Brain microvascular endothelial cell (primary cell): Measurements from ENCODE around the gene VAPB.
"Not testable (repeated sequence)": the region's sequence is repeated elsewhere in the genome, so short reads cannot be mapped to it uniquely, and the experiment has no call there.

Experiments
- DNase-seq: peaks from one replicate; pipeline ENCODE4 v3.0.0-alpha.2; 2020
- H3K27ac ChIP-seq: fragments of 250-450 bp; sonication (Bioruptor Pico); 2 replicates; pipeline ENCODE4 v1.5.1; 2020; ENCODE audit warnings: mild to moderate bottlenecking, moderate library complexity
- H3K27me3 ChIP-seq: fragments of 250-450 bp; sonication (Bioruptor Pico); replicated peaks from 2 replicates; pipeline ENCODE4 v1.5.1; 2020; ENCODE audit warnings: mild to moderate bottlenecking
- H3K36me3 ChIP-seq: fragments of 250-450 bp; sonication (Bioruptor Pico); replicated peaks from 2 replicates; pipeline ENCODE4 v1.5.1; 2020; ENCODE audit warnings: mild to moderate bottlenecking
- H3K4me3 ChIP-seq: 2 replicates; pipeline ENCODE4 v1.5.1; 2011; ENCODE audit warnings: low read depth, mild to moderate bottlenecking, control low read depth, low read length, moderate library complexity
- in situ Hi-C: cut with HindIII; loops from 2 replicates; pipeline ENCODE4 v1.10.0; 2017; ENCODE audit warnings: low sequenced_read_pairs, low pct_ligation_motif_present
- TF ChIP-seq, protein P1 (sequence below): IDR thresholded peaks from 2 replicates; pipeline ENCODE4 v1.5.1; 2011; ENCODE audit warnings: low read depth, mild to moderate bottlenecking, moderate library complexity, low read length, control low read depth, inconsistent platforms; ENCODE audit errors: missing control alignments

VAPB gene

DNA sequence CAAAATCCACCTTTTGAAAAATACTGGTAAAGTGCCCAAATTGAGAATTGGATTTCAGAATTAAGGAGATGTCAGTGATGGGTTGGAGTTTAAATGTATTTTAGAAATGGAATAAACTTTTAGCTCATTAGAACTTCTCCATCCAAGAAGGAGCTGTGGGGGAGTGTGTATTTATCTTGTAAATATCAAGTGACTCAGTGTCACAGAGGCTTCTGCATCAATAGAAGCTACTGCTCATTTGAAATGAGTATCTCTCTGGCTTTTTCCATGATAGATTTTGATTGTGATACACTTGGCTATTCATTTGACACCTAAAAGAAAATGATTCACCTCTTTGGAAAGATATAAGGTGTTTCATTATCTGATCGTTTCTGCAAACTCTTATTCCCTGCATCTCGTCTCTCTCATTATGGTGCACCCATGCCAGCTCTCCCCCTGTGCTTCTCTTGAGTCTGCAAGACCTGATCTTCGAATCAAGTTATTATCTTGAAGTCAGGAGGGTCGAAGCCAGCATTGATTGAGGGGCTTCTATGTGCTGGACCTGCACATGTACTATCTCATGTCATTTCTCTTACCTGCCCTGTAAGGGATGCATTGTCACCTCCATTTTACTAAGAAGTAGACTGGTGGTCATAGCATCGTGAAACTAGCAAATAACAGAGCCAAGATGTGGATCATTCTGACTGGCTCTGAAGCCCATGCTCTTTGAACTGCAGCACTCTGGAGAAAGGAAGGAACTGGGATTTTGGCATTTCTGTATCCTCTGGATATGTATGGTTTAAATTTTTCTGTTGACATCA lies 30.1 kb downstream of the VAPB start:
- Histone ChIP-seq H3K36me3 (peaks cover 13% of the 10 kb centered on the region), H3K27me3 (no peaks in the 10 kb centered on the region), H3K27ac (no peak overlapping the region), H3K4me3 (no peak overlapping the region)
- TF ChIP-seq, protein P1, sequence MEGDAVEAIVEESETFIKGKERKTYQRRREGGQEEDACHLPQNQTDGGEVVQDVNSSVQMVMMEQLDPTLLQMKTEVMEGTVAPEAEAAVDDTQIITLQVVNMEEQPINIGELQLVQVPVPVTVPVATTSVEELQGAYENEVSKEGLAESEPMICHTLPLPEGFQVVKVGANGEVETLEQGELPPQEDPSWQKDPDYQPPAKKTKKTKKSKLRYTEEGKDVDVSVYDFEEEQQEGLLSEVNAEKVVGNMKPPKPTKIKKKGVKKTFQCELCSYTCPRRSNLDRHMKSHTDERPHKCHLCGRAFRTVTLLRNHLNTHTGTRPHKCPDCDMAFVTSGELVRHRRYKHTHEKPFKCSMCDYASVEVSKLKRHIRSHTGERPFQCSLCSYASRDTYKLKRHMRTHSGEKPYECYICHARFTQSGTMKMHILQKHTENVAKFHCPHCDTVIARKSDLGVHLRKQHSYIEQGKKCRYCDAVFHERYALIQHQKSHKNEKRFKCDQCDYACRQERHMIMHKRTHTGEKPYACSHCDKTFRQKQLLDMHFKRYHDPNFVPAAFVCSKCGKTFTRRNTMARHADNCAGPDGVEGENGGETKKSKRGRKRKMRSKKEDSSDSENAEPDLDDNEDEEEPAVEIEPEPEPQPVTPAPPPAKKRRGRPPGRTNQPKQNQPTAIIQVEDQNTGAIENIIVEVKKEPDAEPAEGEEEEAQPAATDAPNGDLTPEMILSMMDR: no peak
- in situ Hi-C loops: no loop called here
- DNase-seq: no peak

- Histone ChIP-seq H3K27ac (no peak overlapping the region), H3K36me3 (peaks cover 15% of the 10 kb centered on the region), H3K4me3 (no peak overlapping the region), H3K27me3 (no peaks in the 10 kb centered on the region)
- TF ChIP-seq, protein P1: no peak
- peak; percentile 72 for DNase-seq
- in situ Hi-C loops: no loop called here
These were observed 31.9 kb downstream of the VAPB start for GRCh38 chr20:58420798-58421496.

DNA sequence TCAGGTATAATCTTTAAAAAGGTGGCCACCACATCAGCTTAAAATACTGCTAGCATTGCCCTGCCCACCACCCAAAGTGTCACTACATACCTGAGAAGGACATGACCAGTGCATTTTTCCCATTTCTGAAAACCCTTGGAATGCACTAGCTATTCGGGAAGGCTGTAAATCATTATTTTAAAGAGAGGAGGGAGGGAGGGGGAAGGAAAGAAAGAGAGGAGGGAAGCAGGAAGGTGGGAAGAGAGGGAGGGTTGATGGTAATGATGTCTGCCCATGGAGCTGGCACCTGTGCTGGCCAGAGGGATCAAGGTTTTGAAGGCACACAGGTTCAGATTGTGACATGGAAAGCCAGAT lies 32.4 kb downstream of the VAPB start:
- DNase-seq: no peak
- in situ Hi-C loops: no loop called here
- H3K27me3 ChIP-seq: no peaks in the 10 kb centered on the region
- no peak overlapping the region for H3K27ac ChIP-seq
- peaks cover 17% of the 10 kb centered on the region for H3K36me3 ChIP-seq
- TF ChIP-seq, protein P1: no peak
- no peak overlapping the region for H3K4me3 ChIP-seq

- DNase-seq: no peak
- Histone ChIP-seq H3K27me3 (no peaks in the 10 kb centered on the region), H3K4me3 (no peak overlapping the region), H3K36me3 (peaks cover 12% of the 10 kb centered on the region), H3K27ac (no peak overlapping the region)
- TF ChIP-seq, protein P1: no peak
- in situ Hi-C loops: no loop called here
These were observed 35.4 kb downstream of the VAPB start for GRCh38 chr20:58424218-58424969.

DNA sequence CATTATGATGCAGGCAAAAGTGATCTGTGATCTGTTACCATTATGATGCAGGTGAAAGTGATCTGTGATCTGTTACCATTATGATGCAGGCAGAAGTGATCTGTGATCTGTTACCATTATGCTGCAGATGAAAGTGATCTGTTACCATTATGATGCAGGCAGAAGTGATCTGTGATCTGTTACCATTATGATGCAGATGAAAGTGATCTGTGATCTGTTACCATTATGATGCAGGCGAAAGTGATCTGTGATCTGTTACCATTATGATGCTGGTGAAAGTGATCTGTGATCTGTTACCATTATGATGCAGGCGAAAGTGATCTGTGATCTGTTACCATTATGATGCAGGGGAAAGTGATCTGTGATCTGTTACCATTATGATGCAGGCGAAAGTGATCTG lies 38.5 kb downstream of the VAPB start:
- in situ Hi-C loops, H3K36me3 ChIP-seq, H3K27me3 ChIP-seq, DNase-seq, H3K27ac ChIP-seq, H3K4me3 ChIP-seq: not testable (repeated sequence)

GRCh38 chr20:58428364-58428763 lies 39.3 kb downstream of the VAPB start:
- Histone ChIP-seq H3K27ac (no peak overlapping the region), H3K4me3 (no peak overlapping the region), H3K36me3 (peaks cover 5% of the 10 kb centered on the region), H3K27me3 (no peaks in the 10 kb centered on the region)
- in situ Hi-C loops: no loop called here
- TF ChIP-seq, protein P1: no peak
- DNase-seq: no peak
